ENCODE data around the gene RGS3. TPM values are rescaled to one million over a fixed set of nuclear protein-coding genes. Genes with fewer than 3 reads are reported as not detected.

The RGS3 gene
- total RNA-seq, 8 experiments from 2014 or later = 5.7 to 82.3 (median 50.6) TPM

- H3K27ac ChIP-seq = no peak overlapping the region
- peak; percentile 73 to 98 (median 86) for ATAC-seq (replicated peaks in 6 of 8)
Observed at GRCh38 chr9:113468716-113469448, 5.4 kb downstream of the RGS3 start.

GRCh38 chr9:113471143-113471542 lies 7.6 kb downstream of the RGS3 start:
- Histone ChIP-seq H3K4me1 (replicated peaks in 1 of 2) (peaks cover 7 to 9% of the 10 kb centered on the region in 2 donors), H3K27ac (no peak overlapping the region), H3K4me3 (no peak overlapping the region)
- in situ Hi-C loops (cut with MboI; ENCODE audit: low pct_unique_long_range_greater_than_20kb in 2 of 9, low sequenced_read_pairs in 9 of 9, unreplicated experiment in 9 of 9) = loop anchor here in 3 of 9 experiments (25.0 kb wide), 2 partner anchors 116 to 191 kb away; no protein-coding TSS in a partner anchor
- 13 to 75% (median 35%) methylated on average over 1 of the region's 1 CpG; no CpG with 5 or more reads in 6 of the 10 experiments for WGBS, 10 experiments
- no peak for ATAC-seq (replicated peaks in 6 of 8)

More at GRCh38 chr9:113468716-113469448, 5.4 kb downstream of the RGS3 start:
- 0 to 86% (median 36%) methylated on average over 1 to 6 of the region's 6 CpGs; no CpG with 5 or more reads in 2 of the 10 experiments for WGBS, 10 experiments
- Histone ChIP-seq H3K4me3 (no peak overlapping the region), H3K4me1 (replicated peaks in 1 of 2) (peaks cover 25 to 31% of the 10 kb centered on the region in 2 donors)
- in situ Hi-C loops (cut with MboI; ENCODE audit: low pct_unique_long_range_greater_than_20kb in 2 of 9, low sequenced_read_pairs in 9 of 9, unreplicated experiment in 9 of 9) = loop anchor here in 3 of 9 experiments (25.0 kb wide), 2 partner anchors 118 to 193 kb away; no protein-coding TSS in a partner anchor

GRCh38 chr9:113471566-113471965 lies 8.0 kb downstream of the RGS3 start:
- H3K27ac ChIP-seq = no peak overlapping the region
- 61 to 97% (median 84%) methylated on average over 2 to 6 of the region's 6 CpGs; no CpG with 5 or more reads in 3 of the 10 experiments for WGBS, 10 experiments
- in situ Hi-C loops (cut with MboI; ENCODE audit: low pct_unique_long_range_greater_than_20kb in 2 of 9, low sequenced_read_pairs in 9 of 9, unreplicated experiment in 9 of 9) = loop anchor here in 3 of 9 experiments (25.0 kb wide), 2 partner anchors 116 to 191 kb away; no protein-coding TSS in a partner anchor
- no peak overlapping the region for H3K4me3 ChIP-seq
- ATAC-seq (replicated peaks in 6 of 8) = no peak
- H3K4me1 ChIP-seq (replicated peaks in 1 of 2) = peaks cover 7% of the 10 kb centered on the region in 2 donors

- Histone ChIP-seq H3K27ac (no peak overlapping the region), H3K4me1 (replicated peaks in 1 of 2) (peaks cover 7% of the 10 kb centered on the region in 2 donors), H3K4me3 (no peak overlapping the region)
- WGBS, 10 experiments = 70 to 100% (median 92%) methylated on average over 2 to 5 of the region's 5 CpGs; no CpG with 5 or more reads in 1 of the 10 experiments
- in situ Hi-C loops (cut with MboI; ENCODE audit: low pct_unique_long_range_greater_than_20kb in 2 of 9, low sequenced_read_pairs in 9 of 9, unreplicated experiment in 9 of 9) = loop anchor here in 3 of 9 experiments (25.0 kb wide), 2 partner anchors 115 to 190 kb away; no protein-coding TSS in a partner anchor
- ATAC-seq (replicated peaks in 6 of 8) = no peak
Observed at GRCh38 chr9:113472199-113472598, 8.7 kb downstream of the RGS3 start.

- H3K4me1 ChIP-seq (replicated peaks in 1 of 2) = peaks cover 5 to 6% of the 10 kb centered on the region in 2 donors
- in situ Hi-C loops (cut with MboI; ENCODE audit: low pct_unique_long_range_greater_than_20kb in 2 of 9, low sequenced_read_pairs in 9 of 9, unreplicated experiment in 9 of 9) = loop anchor here in 3 of 9 experiments (25.0 kb wide), 2 partner anchors 113 to 188 kb away; no protein-coding TSS in a partner anchor
- no peak overlapping the region for H3K4me3 ChIP-seq
- peak in 2 of 8 experiments; percentile 31 to 72 for ATAC-seq (replicated peaks in 6 of 8)
- no peak overlapping the region for H3K27ac ChIP-seq
- 40 to 100% (median 80%) methylated on average over 1 to 3 of the region's 8 CpGs; no CpG with 5 or more reads in 4 of the 10 experiments for WGBS, 10 experiments
Observed at GRCh38 chr9:113474360-113475028, 11.0 kb downstream of the RGS3 start.

- Histone ChIP-seq H3K27ac (no peak overlapping the region), H3K4me3 (no peak overlapping the region), H3K4me1 (replicated peaks in 1 of 2) (peaks cover 7 to 8% of the 10 kb centered on the region in 2 donors)
- WGBS, 10 experiments = 50 to 94% (median 85%) methylated on average over 1 to 2 of the region's 2 CpGs; no CpG with 5 or more reads in 4 of the 10 experiments
- ATAC-seq (replicated peaks in 6 of 8) = no peak
- in situ Hi-C loops (cut with MboI; ENCODE audit: low pct_unique_long_range_greater_than_20kb in 2 of 9, low sequenced_read_pairs in 9 of 9, unreplicated experiment in 9 of 9) = no loop called here
Observed at GRCh38 chr9:113475031-113475430, 11.5 kb downstream of the RGS3 start.

GRCh38 chr9:113475992-113476391 lies 12.5 kb downstream of the RGS3 start:
- in situ Hi-C loops (cut with MboI; ENCODE audit: low pct_unique_long_range_greater_than_20kb in 2 of 9, low sequenced_read_pairs in 9 of 9, unreplicated experiment in 9 of 9) = no loop called here
- peaks cover 7 to 8% of the 10 kb centered on the region in 2 donors for H3K4me1 ChIP-seq (replicated peaks in 1 of 2)
- WGBS, 10 experiments = 96 to 100% (median 100%) methylated on average over 1 to 3 of the region's 4 CpGs; no CpG with 5 or more reads in 6 of the 10 experiments
- no peak overlapping the region for H3K27ac ChIP-seq
- no peak for ATAC-seq (replicated peaks in 6 of 8)
- no peak overlapping the region for H3K4me3 ChIP-seq

- ATAC-seq (replicated peaks in 6 of 8) = no peak
- H3K27ac ChIP-seq = no peak overlapping the region
- H3K4me1 ChIP-seq (replicated peaks in 1 of 2) = peaks cover 7 to 8% of the 10 kb centered on the region in 2 donors
- 40 to 100% (median 76%) methylated on average over 1 to 3 of the region's 4 CpGs; no CpG with 5 or more reads in 4 of the 10 experiments for WGBS, 10 experiments
- in situ Hi-C loops (cut with MboI; ENCODE audit: low pct_unique_long_range_greater_than_20kb in 2 of 9, low sequenced_read_pairs in 9 of 9, unreplicated experiment in 9 of 9) = no loop called here
- no peak overlapping the region for H3K4me3 ChIP-seq
Observed at GRCh38 chr9:113476511-113476916, 13.0 kb downstream of the RGS3 start.

GRCh38 chr9:113477058-113477457 lies 13.5 kb downstream of the RGS3 start:
- in situ Hi-C loops (cut with MboI; ENCODE audit: low pct_unique_long_range_greater_than_20kb in 2 of 9, low sequenced_read_pairs in 9 of 9, unreplicated experiment in 9 of 9) = no loop called here
- WGBS, 10 experiments = 60 to 100% (median 98%) methylated on average over 1 to 4 of the region's 4 CpGs; no CpG with 5 or more reads in 3 of the 10 experiments
- Histone ChIP-seq H3K27ac (no peak overlapping the region), H3K4me3 (no peak overlapping the region), H3K4me1 (replicated peaks in 1 of 2) (peaks cover 7 to 8% of the 10 kb centered on the region in 2 donors)
- no peak for ATAC-seq (replicated peaks in 6 of 8)

GRCh38 chr9:113477661-113478060 lies 14.1 kb downstream of the RGS3 start:
- no peak overlapping the region for H3K4me3 ChIP-seq
- H3K4me1 ChIP-seq (replicated peaks in 1 of 2) = peaks cover 7 to 8% of the 10 kb centered on the region in 2 donors
- in situ Hi-C loops (cut with MboI; ENCODE audit: low pct_unique_long_range_greater_than_20kb in 2 of 9, low sequenced_read_pairs in 9 of 9, unreplicated experiment in 9 of 9) = no loop called here
- 20 to 91% (median 81%) methylated on average over 1 to 5 of the region's 5 CpGs; no CpG with 5 or more reads in 6 of the 10 experiments for WGBS, 10 experiments
- no peak for ATAC-seq (replicated peaks in 6 of 8)
- no peak overlapping the region for H3K27ac ChIP-seq

- H3K4me1 ChIP-seq (replicated peaks in 1 of 2) = peaks cover 7 to 8% of the 10 kb centered on the region in 2 donors
- H3K4me3 ChIP-seq = no peak overlapping the region
- in situ Hi-C loops (cut with MboI; ENCODE audit: low pct_unique_long_range_greater_than_20kb in 2 of 9, low sequenced_read_pairs in 9 of 9, unreplicated experiment in 9 of 9) = no loop called here
- peak in 5 of 8 experiments; percentile 54 to 96 (median 92) for ATAC-seq (replicated peaks in 6 of 8)
- 41 to 93% (median 57%) methylated on average over 1 to 6 of the region's 7 CpGs; no CpG with 5 or more reads in 3 of the 10 experiments for WGBS, 10 experiments
- H3K27ac ChIP-seq = no peak overlapping the region
Observed at GRCh38 chr9:113479174-113479621, 15.7 kb downstream of the RGS3 start.

GRCh38 chr9:113480612-113481011 lies 17.1 kb downstream of the RGS3 start:
- H3K27ac ChIP-seq = no peak overlapping the region
- H3K4me3 ChIP-seq = no peak overlapping the region
- 20 to 100% (median 94%) methylated on average over 1 to 4 of the region's 4 CpGs; no CpG with 5 or more reads in 4 of the 10 experiments for WGBS, 10 experiments
- no peak for ATAC-seq (replicated peaks in 6 of 8)
- H3K4me1 ChIP-seq (replicated peaks in 1 of 2) = peaks cover 7 to 8% of the 10 kb centered on the region in 2 donors
- in situ Hi-C loops (cut with MboI; ENCODE audit: low pct_unique_long_range_greater_than_20kb in 2 of 9, low sequenced_read_pairs in 9 of 9, unreplicated experiment in 9 of 9) = no loop called here
